ENCODE data around the gene RBM6.

DNA sequence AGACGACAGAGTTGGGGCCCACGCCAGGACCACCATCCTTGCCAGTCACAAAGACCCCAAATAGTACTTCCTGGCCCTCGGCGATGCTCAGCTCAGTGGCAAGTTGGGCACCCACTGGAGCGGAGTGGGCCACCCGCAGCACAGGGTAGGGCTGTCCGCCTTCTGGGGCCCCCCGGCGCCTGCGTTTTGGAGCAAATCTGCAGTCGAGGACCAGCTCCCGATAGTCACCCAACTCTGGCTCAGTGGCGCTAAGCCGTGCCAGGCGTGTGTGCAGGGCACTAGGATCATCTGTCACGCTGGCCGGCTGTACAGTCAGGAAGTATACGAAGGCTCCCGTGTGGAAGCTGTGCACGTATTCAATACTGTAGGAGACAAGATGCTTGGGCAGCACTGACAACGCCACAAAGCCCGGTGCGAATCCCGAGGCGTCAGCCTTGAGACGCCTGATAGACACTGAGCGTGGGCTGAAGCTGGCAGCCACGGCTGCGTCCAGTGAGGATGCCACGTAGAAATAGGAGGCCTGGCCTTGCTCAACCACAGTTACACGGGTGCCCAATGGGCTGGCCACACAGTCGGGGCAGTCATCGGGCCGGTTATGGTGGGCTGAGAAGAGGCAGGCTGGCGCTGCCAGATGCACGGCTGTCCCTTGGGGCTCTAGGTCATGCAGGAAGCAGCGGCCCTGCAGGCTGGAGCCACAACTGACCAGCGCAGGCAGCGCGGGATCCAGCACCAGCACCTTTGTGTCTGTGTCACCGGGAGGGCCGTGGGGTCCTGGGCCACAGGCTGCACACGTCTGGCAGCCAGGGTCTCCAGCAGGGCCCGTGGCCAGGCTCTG, 37.2 kb upstream of the RBM6 start:
- TF ChIP-seq, protein P1, sequence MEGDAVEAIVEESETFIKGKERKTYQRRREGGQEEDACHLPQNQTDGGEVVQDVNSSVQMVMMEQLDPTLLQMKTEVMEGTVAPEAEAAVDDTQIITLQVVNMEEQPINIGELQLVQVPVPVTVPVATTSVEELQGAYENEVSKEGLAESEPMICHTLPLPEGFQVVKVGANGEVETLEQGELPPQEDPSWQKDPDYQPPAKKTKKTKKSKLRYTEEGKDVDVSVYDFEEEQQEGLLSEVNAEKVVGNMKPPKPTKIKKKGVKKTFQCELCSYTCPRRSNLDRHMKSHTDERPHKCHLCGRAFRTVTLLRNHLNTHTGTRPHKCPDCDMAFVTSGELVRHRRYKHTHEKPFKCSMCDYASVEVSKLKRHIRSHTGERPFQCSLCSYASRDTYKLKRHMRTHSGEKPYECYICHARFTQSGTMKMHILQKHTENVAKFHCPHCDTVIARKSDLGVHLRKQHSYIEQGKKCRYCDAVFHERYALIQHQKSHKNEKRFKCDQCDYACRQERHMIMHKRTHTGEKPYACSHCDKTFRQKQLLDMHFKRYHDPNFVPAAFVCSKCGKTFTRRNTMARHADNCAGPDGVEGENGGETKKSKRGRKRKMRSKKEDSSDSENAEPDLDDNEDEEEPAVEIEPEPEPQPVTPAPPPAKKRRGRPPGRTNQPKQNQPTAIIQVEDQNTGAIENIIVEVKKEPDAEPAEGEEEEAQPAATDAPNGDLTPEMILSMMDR (IDR thresholded peaks at IDR 0.05 in 2 of 3, conservative IDR thresholded peaks at IDR 0.05 in 1 of 3; ENCODE audit: insufficient read depth in 2 of 3, low read depth in 1 of 3, low read length in 3 of 3) = no peak
- TF ChIP-seq ZNF354B (CRISPR knock-in tag; IDR thresholded peaks at IDR 0.05) (no peak), SMC3 (conservative IDR thresholded peaks at IDR 0.05; ENCODE audit: insufficient read depth, low read depth, low read length) (no peak)
